Osteoblast (primary cell): Measurements from ENCODE around the gene PEX5L. TPM values are rescaled to one million over a fixed set of nuclear protein-coding genes. Genes with fewer than 3 reads are reported as not detected.

ENCODE experiments used
- DNase-seq: peaks from one replicate; pipeline ENCODE4 v3.0.0; 2011; ENCODE audit warnings: low spot score, mixed read lengths; ENCODE audit not compliant: insufficient read length; ENCODE audit errors: missing footprints
- H2AFZ ChIP-seq: 2 replicates; pipeline ENCODE4 v1.6.0; 2011; ENCODE audit warnings: mild to moderate bottlenecking, low read length
- H3K27ac ChIP-seq: 2 replicates; pipeline ENCODE4 v1.5.1; 2011; ENCODE audit warnings: mild to moderate bottlenecking, low read depth, low read length, moderate library complexity
- H3K27me3 ChIP-seq: 2 replicates; pipeline ENCODE4 v1.6.0; 2012; ENCODE audit warnings: mild to moderate bottlenecking, control low read depth, inconsistent platforms, low read length, moderate library complexity; ENCODE audit not compliant: insufficient read depth
- H3K36me3 ChIP-seq: 2 replicates; pipeline ENCODE4 v1.5.1; 2011; ENCODE audit warnings: mild to moderate bottlenecking, low read length, control low read depth, moderate library complexity; ENCODE audit not compliant: insufficient read depth
- H3K4me1 ChIP-seq: 2 replicates; pipeline ENCODE4 v1.5.1; 2011; ENCODE audit warnings: mild to moderate bottlenecking, low read length, control low read depth, moderate library complexity; ENCODE audit not compliant: insufficient read depth
- H3K4me2 ChIP-seq: 2 replicates; pipeline ENCODE4 v1.6.0; 2011; ENCODE audit warnings: mild to moderate bottlenecking, low read length; ENCODE audit not compliant: insufficient read depth
- H3K4me3 ChIP-seq: fragments of 200-600 bp; sonication (generic); 3 replicates; pipeline ENCODE4 v1.5.1; 2012; ENCODE audit warnings: mild to moderate bottlenecking, low read length, inconsistent platforms; ENCODE audit not compliant: insufficient read depth
- H3K79me2 ChIP-seq: 2 replicates; pipeline ENCODE4 v1.6.0; 2012; ENCODE audit warnings: mild to moderate bottlenecking, low read length, control low read depth, inconsistent platforms; ENCODE audit not compliant: insufficient read depth
- H3K9me3 ChIP-seq: 2 replicates; pipeline ENCODE4 v1.5.1; 2011; ENCODE audit warnings: low read depth, low read length, control low read depth
- H4K20me1 ChIP-seq: 2 replicates; pipeline ENCODE4 v1.6.0; 2012; ENCODE audit warnings: mild to moderate bottlenecking, low read length, control low read depth; ENCODE audit not compliant: insufficient read depth
- CTCF ChIP-seq: IDR thresholded peaks from 2 replicates; pipeline ENCODE4 v1.5.1; 2011; ENCODE audit warnings: mild to moderate bottlenecking, low read depth, low read length, moderate library complexity; ENCODE audit errors: extremely low read depth
- total RNA-seq: library from RNA; depleted of rRNA; stranded (reverse); fragments of >200 nt; gene quantifications from 2 replicates; pipeline ENCODE4 v1.2.3, GENCODE V29; 2012

The PEX5L gene
- total RNA-seq, 1 donor = 1.4 TPM

DNA sequence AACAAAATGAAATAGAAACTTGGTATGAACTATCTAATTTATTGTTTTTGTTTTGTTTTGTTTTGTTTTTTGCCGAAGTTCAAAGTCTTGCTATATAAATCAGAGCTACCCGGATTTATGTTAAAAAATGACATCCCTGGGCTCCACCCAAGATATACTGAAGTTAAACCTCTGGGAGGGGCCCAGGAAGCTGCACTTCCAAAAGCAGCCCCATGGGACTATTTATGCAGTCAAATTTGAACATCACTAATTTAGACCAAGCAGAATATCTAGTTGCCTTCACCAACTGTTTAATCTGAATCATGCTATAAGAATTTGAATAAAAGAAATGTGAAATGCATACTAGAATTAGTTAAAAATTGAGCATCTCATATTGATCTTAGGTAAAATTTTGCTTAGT lies 32.2 kb downstream of the PEX5L start:
- H3K27ac ChIP-seq = no peak overlapping the region
- H4K20me1 ChIP-seq = no peaks in the 10 kb centered on the region
- H2AFZ ChIP-seq = no peak overlapping the region
- no peak for DNase-seq
- no peaks in the 10 kb centered on the region for H3K79me2 ChIP-seq
- H3K4me3 ChIP-seq = no peak overlapping the region
- no peaks in the 10 kb centered on the region for H3K4me1 ChIP-seq
- peaks cover 3% of the 10 kb centered on the region for H3K9me3 ChIP-seq
- H3K27me3 ChIP-seq = no peaks in the 10 kb centered on the region
- H3K36me3 ChIP-seq = no peaks in the 10 kb centered on the region
- H3K4me2 ChIP-seq = no peak overlapping the region
- TF ChIP-seq CTCF = no peak

GRCh38 chr3:180002006-180002405 lies 34.7 kb downstream of the PEX5L start:
- no peak overlapping the region for H2AFZ ChIP-seq
- no peak overlapping the region for H3K4me3 ChIP-seq
- no peaks in the 10 kb centered on the region for H3K4me1 ChIP-seq
- no peak overlapping the region for H3K4me2 ChIP-seq
- H3K79me2 ChIP-seq = no peaks in the 10 kb centered on the region
- H3K9me3 ChIP-seq = no peaks in the 10 kb centered on the region
- no peak overlapping the region for H3K27ac ChIP-seq
- no peak for TF ChIP-seq CTCF
- no peaks in the 10 kb centered on the region for H3K27me3 ChIP-seq
- DNase-seq = no peak
- H3K36me3 ChIP-seq = no peaks in the 10 kb centered on the region
- no peaks in the 10 kb centered on the region for H4K20me1 ChIP-seq

DNA sequence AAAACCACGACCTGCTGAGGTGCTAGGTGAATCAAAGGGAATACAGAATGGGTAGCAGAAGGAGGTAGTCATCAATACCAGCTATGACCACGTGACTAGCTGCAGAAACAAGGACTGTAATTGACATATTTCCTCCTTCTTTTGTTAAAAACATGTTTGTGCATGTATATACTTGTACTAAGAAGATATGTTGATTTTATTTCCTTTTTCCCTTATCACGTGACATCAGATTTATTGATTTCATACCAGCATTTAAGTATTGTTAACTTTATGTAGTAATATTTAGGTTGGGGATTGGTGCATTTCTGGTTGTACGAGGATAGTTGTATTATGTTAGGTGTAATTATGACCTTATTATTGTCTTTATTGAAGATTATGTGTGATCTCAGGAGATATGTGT lies 36.2 kb downstream of the PEX5L start:
- H3K4me3 ChIP-seq = no peak overlapping the region
- H3K27me3 ChIP-seq = no peaks in the 10 kb centered on the region
- TF ChIP-seq CTCF = no peak
- H3K79me2 ChIP-seq = no peaks in the 10 kb centered on the region
- H3K27ac ChIP-seq = no peak overlapping the region
- no peak overlapping the region for H2AFZ ChIP-seq
- no peaks in the 10 kb centered on the region for H3K9me3 ChIP-seq
- no peaks in the 10 kb centered on the region for H4K20me1 ChIP-seq
- DNase-seq = no peak
- no peaks in the 10 kb centered on the region for H3K36me3 ChIP-seq
- no peak overlapping the region for H3K4me2 ChIP-seq
- H3K4me1 ChIP-seq = no peaks in the 10 kb centered on the region

GRCh38 chr3:179995406-179995805 lies 41.3 kb downstream of the PEX5L start:
- Histone ChIP-seq H2AFZ (no peak overlapping the region), H3K27ac (no peak overlapping the region), H3K9me3 (no peaks in the 10 kb centered on the region), H3K4me2 (no peak overlapping the region), H3K27me3 (no peaks in the 10 kb centered on the region), H3K4me1 (no peaks in the 10 kb centered on the region), H3K79me2 (no peaks in the 10 kb centered on the region), H3K4me3 (no peak overlapping the region), H3K36me3 (no peaks in the 10 kb centered on the region), H4K20me1 (no peaks in the 10 kb centered on the region)
- DNase-seq = no peak
- TF ChIP-seq CTCF = no peak
